Hematopoietic multipotent progenitor cell treated with erythropoietin and hydrocortisone succinate and interleukin-3 and kit ligand, for 8 days (in vitro differentiated cells): ENCODE data around the gene AP1G1.
"Not testable (repeated sequence)": the region's sequence is repeated elsewhere in the genome, so short reads cannot be mapped to it uniquely, and the experiment has no call there.

ENCODE experiments used
- DNase-seq: peaks from one replicate; pipeline ENCODE4 v3.0.0-alpha.2; 2015

The AP1G1 gene

DNA sequence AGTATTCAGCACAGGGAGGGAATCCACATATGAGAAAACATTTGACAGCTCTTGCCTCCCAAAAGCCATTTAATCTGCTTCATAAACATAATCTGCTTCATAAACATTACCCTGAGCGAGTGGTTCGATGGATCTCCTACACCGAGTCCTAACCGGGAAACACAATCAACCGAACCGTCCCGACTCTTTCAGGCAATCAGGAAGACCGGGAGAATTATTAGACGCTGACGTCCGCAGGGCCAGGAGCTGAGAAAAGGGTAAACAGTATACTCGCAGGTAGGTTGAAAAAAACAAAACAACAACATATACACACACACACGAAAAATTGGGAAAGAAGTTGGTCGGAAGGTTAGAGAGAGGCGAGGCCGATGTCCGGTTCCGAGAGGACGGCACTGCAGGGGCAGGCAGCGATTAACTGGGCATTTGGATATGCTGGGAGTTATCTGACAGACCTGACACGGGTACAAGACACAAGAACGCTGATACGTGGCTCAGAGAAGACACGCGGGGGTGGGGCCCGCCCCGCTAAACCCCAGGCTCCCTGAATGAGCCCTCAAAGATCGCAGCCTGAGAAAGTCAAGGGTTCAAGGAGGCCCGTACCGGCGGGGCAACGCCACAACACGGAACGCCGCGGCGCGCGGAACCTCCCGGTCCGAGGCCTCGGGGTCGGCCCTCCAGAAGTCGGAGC, 585 bp downstream of the AP1G1 start:
- DNase-seq, result peak; percentile 76

- DNase-seq, result no peak
Observed at GRCh38 chr16:71803305-71803690, 5.3 kb downstream of the AP1G1 start.

DNA sequence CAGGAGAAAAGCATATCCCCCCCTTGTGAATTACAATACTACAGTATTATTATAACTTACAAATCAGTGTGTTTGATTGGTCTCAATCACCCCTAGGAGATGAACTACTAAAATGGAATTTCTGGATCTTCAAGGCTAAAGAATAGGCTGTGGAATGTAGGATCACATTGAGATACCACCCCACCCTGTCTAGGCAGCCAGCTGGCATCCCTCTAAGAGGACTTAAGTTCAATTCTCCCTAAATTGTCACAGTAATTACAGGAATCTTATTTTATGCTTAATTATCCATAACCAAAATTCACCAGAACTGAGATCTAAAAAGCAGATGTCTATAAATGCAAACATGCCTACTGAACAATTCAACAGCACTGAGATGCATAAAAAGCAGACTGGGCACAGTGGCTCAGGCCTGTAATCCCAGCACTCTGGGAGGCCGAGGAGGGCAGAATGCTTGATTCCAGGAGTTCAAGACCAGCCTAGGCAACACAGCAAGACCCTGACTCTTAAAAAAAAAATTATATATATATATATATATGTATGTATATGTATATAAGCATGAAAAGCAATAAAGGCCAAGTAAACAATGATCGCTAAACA, 12.0 kb downstream of the AP1G1 start:
- no peak for DNase-seq

- DNase-seq, result peak; percentile 27
Observed at GRCh38 chr16:71794943-71795342, 13.7 kb downstream of the AP1G1 start.

GRCh38 chr16:71794018-71794417, 14.6 kb downstream of the AP1G1 start:
- no peak for DNase-seq

GRCh38 chr16:71792176-71792575, 16.5 kb downstream of the AP1G1 start:
- no peak for DNase-seq

GRCh38 chr16:71790329-71790728, 18.3 kb downstream of the AP1G1 start:
- not testable (repeated sequence) for DNase-seq

- no peak for DNase-seq
Observed at GRCh38 chr16:71789136-71789535, 19.5 kb downstream of the AP1G1 start.

DNA sequence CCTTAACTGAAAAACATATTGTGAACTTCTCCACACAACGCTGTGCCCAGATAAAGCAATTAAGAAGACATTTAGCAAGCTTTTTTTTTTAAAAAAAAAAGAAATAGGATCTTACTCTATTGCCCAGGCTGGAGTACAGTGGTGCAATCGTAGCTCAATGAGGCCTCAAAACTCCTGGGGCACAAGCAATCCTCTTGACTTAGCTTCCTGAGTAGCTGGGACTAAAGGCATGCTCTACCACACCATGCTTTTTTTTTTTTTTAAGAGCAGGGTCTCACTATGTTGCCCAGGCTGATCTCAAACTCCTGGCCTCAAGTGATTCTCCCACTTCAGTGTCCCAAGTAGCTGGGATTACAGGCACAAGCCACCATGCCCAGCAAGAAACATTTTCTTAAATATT, 20.1 kb downstream of the AP1G1 start:
- DNase-seq, result no peak

GRCh38 chr16:71785143-71785542, 23.5 kb downstream of the AP1G1 start:
- not testable (repeated sequence) for DNase-seq

DNA sequence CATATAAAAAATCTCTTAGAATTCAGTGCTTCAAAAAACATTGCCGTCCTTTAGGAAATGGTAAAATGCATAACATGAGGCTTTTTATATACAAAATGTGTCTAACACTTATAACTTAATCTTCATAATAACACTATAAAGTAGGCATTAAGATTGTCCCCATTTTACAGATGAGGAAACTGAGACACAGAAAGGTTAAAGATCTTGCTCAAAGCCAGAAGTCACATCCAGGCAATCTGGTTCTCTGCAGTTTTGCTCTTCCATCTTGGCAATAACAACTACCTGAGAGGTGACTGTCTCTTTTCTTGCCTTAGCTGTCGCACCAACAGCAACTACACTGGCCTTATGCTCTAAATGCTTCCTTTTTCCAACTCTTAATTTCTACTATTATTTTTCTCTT, 24.5 kb downstream of the AP1G1 start:
- no peak for DNase-seq

GRCh38 chr16:71781741-71782140, 26.9 kb downstream of the AP1G1 start:
- no peak for DNase-seq

DNA sequence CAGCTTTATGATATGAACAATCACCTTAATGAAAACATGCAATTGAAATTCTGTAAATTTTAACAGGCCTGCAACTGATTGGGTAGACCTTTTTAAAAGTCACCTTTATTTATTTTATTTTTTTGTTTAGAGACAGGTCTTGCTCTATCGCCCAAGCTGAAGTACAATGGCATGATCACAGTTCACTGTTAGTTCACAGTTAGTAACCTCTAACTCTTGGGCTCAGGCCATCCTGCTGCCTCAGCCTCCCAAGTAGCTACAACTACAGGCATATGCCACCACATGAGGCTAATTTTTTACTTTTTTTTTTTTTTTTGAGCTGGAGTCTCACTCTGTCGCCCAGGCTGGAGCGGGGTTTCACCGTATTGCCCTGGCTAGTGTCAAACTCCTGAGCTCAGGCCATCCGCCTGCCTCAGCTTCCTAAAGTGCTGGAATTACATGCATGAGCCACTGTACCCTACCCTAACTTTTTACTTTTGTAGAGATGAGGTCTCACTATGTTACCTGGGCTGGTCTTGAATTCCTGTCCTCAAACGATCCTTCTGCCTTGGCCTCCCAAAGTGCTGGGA, 28.0 kb downstream of the AP1G1 start:
- no peak for DNase-seq

DNA sequence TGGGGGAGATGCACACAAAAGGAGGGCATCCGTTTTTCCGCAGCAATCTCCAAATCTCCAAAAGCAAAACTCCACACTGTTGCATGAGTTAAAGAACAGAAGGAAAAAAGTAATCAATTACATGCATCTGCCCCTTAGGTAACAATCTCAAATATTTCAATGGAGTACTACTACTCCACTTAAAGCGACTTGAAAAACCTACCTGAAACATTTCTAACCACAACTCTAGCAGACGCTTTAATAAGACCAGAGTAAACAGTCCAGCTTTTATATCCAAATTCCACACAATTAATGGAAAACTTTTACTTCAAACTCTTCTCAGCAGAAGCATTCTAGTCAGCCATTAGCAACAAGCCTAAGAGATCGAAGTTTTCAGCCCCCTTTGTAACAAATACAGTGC, 29.9 kb downstream of the AP1G1 start:
- DNase-seq, result no peak

GRCh38 chr16:71777329-71777728, 31.3 kb downstream of the AP1G1 start:
- no peak for DNase-seq

DNA sequence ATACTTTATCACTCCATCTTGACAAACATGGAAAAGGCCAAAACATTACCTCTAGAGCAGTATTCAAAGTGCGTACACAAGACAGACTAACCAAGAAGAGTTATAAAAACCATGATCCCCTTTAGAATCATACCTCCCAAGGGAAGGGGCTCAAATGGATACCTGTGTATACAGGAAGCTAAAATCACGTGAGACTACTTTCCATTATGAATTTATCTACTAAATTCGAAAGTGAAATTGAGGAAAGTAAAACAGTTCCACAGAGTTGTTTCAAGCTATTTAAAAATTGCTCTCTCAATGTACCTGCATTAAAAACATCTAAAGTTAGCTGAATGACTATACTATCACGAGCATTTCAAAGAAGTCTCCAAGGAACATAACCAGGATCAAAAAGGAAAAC, 32.7 kb downstream of the AP1G1 start:
- DNase-seq, result no peak

DNA sequence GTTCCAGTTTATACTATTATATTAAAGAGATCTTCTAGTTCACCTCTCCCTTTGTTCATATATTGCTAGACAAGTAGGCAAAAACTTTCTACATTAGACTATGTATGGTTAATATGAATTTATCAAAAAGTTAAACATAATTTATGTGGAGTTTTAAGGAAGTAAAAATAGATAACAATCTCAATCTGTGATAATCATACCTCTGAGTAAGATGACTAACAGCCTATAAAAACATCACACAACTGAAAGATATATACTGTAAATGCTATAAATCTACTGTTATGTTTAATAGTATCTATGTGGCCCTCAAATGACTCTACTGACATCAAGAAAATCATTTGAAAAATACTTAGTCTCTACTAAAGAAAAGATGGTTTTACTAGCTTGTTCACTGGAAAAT, 37.1 kb downstream of the AP1G1 start:
- no peak for DNase-seq

GRCh38 chr16:71769222-71769621, 39.4 kb downstream of the AP1G1 start:
- DNase-seq, result peak; percentile 46

GRCh38 chr16:71767060-71767900, 41.4 kb downstream of the AP1G1 start:
- peak; percentile 47 for DNase-seq

DNA sequence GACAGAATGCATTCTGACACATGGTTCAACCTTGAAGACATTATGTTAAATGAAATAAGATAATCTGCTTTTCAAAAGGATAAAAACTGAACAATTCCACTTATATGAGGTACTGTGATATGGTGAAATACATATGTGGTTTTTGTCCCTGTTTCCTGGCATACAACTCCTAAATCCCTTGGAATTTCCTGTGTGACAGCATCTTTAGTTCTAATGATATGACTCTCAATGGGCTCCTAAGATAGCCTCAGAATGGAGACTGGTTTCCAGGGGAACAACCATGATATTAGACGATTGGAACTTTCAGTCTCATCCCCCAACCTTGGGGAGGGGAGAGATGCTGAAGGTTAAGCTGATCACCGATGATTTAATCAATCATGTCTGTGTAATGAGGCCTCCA, 46.4 kb downstream of the AP1G1 start:
- no peak for DNase-seq

GRCh38 chr16:71761097-71761496, 47.5 kb downstream of the AP1G1 start:
- DNase-seq, result no peak

DNA sequence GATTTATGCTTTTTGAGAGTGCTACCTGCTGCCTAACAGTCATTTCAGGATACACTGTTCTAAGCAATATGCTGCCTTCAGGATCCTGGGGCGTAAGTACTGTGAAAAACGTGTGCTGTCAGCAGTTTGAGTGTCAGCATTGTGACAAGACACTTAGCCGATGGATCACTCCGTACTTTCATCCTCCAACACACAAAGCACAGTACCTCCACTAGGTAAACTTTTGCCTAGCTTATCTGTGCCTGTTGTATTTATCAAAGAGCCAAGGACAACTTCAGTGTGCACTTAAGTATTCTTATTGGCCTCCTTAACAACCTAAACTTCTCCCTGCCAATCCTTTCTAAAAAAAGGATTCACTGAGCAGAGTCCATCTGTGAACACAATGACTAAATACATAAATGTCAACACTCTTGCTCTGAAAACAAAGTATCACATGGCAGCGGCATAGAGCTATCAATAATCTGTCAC, 50.3 kb downstream of the AP1G1 start:
- DNase-seq, result no peak

DNA sequence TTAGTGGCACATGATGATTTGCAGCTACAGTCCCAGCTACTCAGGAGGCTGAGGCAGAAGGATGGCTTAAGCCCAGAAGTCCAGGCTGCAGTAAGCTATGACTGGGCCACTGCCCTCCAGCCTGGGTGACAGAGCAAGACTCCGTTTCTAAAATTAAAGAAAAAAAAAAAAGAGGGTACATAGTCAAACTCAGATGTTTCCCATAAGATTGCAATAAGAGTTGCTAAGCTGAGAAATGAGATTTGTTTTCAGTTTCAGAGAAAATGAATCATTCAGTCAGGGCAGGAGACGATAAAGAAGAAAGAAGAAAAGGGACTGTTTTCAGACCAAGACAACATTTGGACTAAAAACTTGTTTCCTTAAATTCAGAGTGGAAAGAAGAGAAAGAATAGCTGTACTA, 54.0 kb downstream of the AP1G1 start:
- DNase-seq, result no peak

- DNase-seq, result no peak
Observed at GRCh38 chr16:71754108-71754507, 54.5 kb downstream of the AP1G1 start.
